Esophagus squamous epithelium (tissue), 4 donors: Measurements from ENCODE around the gene TEX101.
"Not testable (repeated sequence)": the region's sequence is repeated elsewhere in the genome, so short reads cannot be mapped to it uniquely, and the experiment has no call there.

Experiments
- POLR2A ChIP-seq, 4 donors: fragments of 450-650 bp; IDR thresholded peaks; one replicate each; pipeline ENCODE4 v1.6.1; 2017; ENCODE audit warnings: antibody characterized with exemption in 4 of 4, mild to moderate bottlenecking in 4 of 4, moderate library complexity in 3 of 4
- TF ChIP-seq, protein P1 (sequence below), 6 experiments: fragments of 450-650 bp in 4 of 6; fragments of 200-600 bp in 2 of 6; sonication (generic) in 2 of 6; IDR thresholded peaks; one replicate each; pipeline ENCODE4 v1.5.1; 2016 to 2019; ENCODE audit warnings: antibody characterized with exemption in 6 of 6, mild to moderate bottlenecking in 4 of 6, moderate library complexity in 4 of 6

DNA sequence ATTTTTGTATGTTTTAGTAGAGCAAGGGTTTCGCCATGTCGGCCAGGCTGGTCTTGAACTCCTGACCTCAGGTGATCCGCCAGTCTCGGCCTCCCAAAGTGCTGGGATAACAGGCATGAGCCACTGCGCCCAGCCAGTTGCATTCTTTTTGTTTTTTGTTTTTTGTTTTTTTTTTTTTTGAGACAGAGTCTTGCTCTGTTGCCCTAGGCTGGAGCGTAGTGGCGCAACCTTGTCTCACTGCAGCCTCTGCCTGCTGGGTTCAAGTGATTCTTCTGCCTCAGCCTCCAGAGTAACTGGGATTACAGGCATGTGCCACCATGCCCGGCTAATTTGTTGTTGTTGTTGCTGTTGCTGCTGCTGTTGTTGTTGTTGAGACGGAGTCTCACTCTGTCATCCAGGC, 29.4 kb downstream of the TEX101 start:
- TF ChIP-seq, protein P1, sequence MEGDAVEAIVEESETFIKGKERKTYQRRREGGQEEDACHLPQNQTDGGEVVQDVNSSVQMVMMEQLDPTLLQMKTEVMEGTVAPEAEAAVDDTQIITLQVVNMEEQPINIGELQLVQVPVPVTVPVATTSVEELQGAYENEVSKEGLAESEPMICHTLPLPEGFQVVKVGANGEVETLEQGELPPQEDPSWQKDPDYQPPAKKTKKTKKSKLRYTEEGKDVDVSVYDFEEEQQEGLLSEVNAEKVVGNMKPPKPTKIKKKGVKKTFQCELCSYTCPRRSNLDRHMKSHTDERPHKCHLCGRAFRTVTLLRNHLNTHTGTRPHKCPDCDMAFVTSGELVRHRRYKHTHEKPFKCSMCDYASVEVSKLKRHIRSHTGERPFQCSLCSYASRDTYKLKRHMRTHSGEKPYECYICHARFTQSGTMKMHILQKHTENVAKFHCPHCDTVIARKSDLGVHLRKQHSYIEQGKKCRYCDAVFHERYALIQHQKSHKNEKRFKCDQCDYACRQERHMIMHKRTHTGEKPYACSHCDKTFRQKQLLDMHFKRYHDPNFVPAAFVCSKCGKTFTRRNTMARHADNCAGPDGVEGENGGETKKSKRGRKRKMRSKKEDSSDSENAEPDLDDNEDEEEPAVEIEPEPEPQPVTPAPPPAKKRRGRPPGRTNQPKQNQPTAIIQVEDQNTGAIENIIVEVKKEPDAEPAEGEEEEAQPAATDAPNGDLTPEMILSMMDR (IDR thresholded peaks at IDR 0.05): not testable (repeated sequence)
- not testable (repeated sequence) for TF ChIP-seq POLR2A (IDR thresholded peaks at IDR 0.05)
